Mesendoderm (in vitro differentiated cells): ENCODE results near the gene NXN.

Source experiments
- DNase-seq: peaks from one replicate; pipeline ENCODE4 v3.0.0; 2013
- H2AK5ac ChIP-seq: 2 replicates; pipeline ENCODE4 v1.6.1; 2013; ENCODE audit warnings: low read length, inconsistent platforms
- H2BK120ac ChIP-seq: 2 replicates; pipeline ENCODE4 v1.6.1; 2013; ENCODE audit warnings: low read depth, mild to moderate bottlenecking, low read length, moderate library complexity, mixed read lengths
- H2BK15ac ChIP-seq: replicated peaks from 2 replicates; pipeline ENCODE4 v1.6.1; 2013; ENCODE audit warnings: low read depth, mild to moderate bottlenecking, moderate library complexity
- H2BK5ac ChIP-seq: 2 replicates; pipeline ENCODE4 v1.6.1; 2013; ENCODE audit warnings: low read length, inconsistent platforms
- H3K18ac ChIP-seq: 2 replicates; pipeline ENCODE4 v1.6.1; 2013; ENCODE audit warnings: mild to moderate bottlenecking, low read length, mixed read lengths
- H3K23ac ChIP-seq: one replicate; pipeline ENCODE4 v1.6.1; 2013; ENCODE audit warnings: low read length
- H3K27ac ChIP-seq: 2 replicates; pipeline ENCODE4 v1.5.1; 2013; ENCODE audit warnings: low read depth, mild to moderate bottlenecking, inconsistent platforms, low read length, moderate library complexity
- H3K27me3 ChIP-seq: 2 replicates; pipeline ENCODE4 v1.6.1; 2013; ENCODE audit warnings: low read length, control low read depth, mild to moderate bottlenecking, inconsistent platforms; ENCODE audit not compliant: insufficient read depth, poor library complexity
- H3K36me3 ChIP-seq: 2 replicates; pipeline ENCODE4 v1.6.1; 2013; ENCODE audit warnings: low read length, inconsistent platforms; ENCODE audit not compliant: control insufficient read depth, insufficient read depth
- H3K4ac ChIP-seq: one replicate; pipeline ENCODE4 v1.6.1; 2013; ENCODE audit warnings: low read depth, mild to moderate bottlenecking, low read length, moderate library complexity
- H3K4me1 ChIP-seq: 2 replicates; pipeline ENCODE4 v1.6.1; 2013; ENCODE audit warnings: low read depth, low read length, inconsistent platforms; ENCODE audit not compliant: control insufficient read depth
- H3K4me2 ChIP-seq: 2 replicates; pipeline ENCODE4 v1.6.1; 2013; ENCODE audit warnings: low read length
- H3K4me3 ChIP-seq: 2 replicates; pipeline ENCODE4 v1.5.1; 2013; ENCODE audit warnings: mild to moderate bottlenecking, low read length
- H3K56ac ChIP-seq: one replicate; pipeline ENCODE4 v1.6.1; 2013; ENCODE audit warnings: low read length
- H3K79me1 ChIP-seq: 2 replicates; pipeline ENCODE4 v1.6.1; 2013; ENCODE audit warnings: low read length, inconsistent platforms
- H3K79me2 ChIP-seq: 2 replicates; pipeline ENCODE4 v1.6.1; 2013; ENCODE audit warnings: mild to moderate bottlenecking, low read length; ENCODE audit not compliant: control insufficient read depth, insufficient read depth
- H3K9ac ChIP-seq: 2 replicates; pipeline ENCODE4 v1.6.1; 2013; ENCODE audit warnings: low read length, inconsistent platforms
- H4K5ac ChIP-seq: one replicate; pipeline ENCODE4 v1.6.1; 2013; ENCODE audit warnings: low read length
- H4K8ac ChIP-seq: one replicate; pipeline ENCODE4 v1.6.1; 2013; ENCODE audit warnings: low read depth, mild to moderate bottlenecking, control low read depth, low read length, moderate library complexity
- WGBS: extraction: QIAGEN DNeasy Blood & Tissue Kit; methylation state at CpG from one replicate; pipeline ENCODE4 v1.1.7; 2013; ENCODE audit warnings: low lambda C conversion rate, missing lambda C conversion rate; ENCODE audit not compliant: insufficient coverage; ENCODE audit errors: extremely low coverage; 5-methylcytosine and 5-hydroxymethylcytosine counted together

NXN gene

GRCh38 chr17:901191-901950 lies 78.2 kb downstream of the NXN start:
- H3K4me3 ChIP-seq = no peak overlapping the region
- H3K23ac ChIP-seq = peak overlapping the region; percentile 45
- no peak overlapping the region for H2AK5ac ChIP-seq
- no CpG with 5 or more reads among the region's 18 CpGs for WGBS
- H4K8ac ChIP-seq = no peak overlapping the region
- peak overlapping the region; percentile 56 for H3K18ac ChIP-seq
- H4K5ac ChIP-seq = no peak overlapping the region
- no peak overlapping the region for H2BK5ac ChIP-seq
- H2BK15ac ChIP-seq = no peak overlapping the region
- H3K4me1 ChIP-seq = peaks cover 2% of the 10 kb centered on the region
- peaks cover 26% of the 10 kb centered on the region for H3K79me1 ChIP-seq
- no peaks in the 10 kb centered on the region for H3K27me3 ChIP-seq
- H3K79me2 ChIP-seq = peaks cover 65% of the 10 kb centered on the region
- peak overlapping the region; percentile 16 for H3K9ac ChIP-seq
- no peak overlapping the region for H2BK120ac ChIP-seq
- DNase-seq = no peak
- H3K56ac ChIP-seq = peak overlapping the region; percentile 42
- H3K4ac ChIP-seq = no peak overlapping the region
- no peak overlapping the region for H3K4me2 ChIP-seq
- no peak overlapping the region for H3K27ac ChIP-seq
- H3K36me3 ChIP-seq = no peaks in the 10 kb centered on the region

GRCh38 chr17:900336-900934 lies 79.1 kb downstream of the NXN start:
- no peak overlapping the region for H3K27ac ChIP-seq

GRCh38 chr17:897970-898619 lies 81.5 kb downstream of the NXN start:
- H3K18ac ChIP-seq = no peak overlapping the region
- H2BK15ac ChIP-seq = no peak overlapping the region

More at GRCh38 chr17:900336-900934, 79.1 kb downstream of the NXN start:
- H3K4ac ChIP-seq = no peak overlapping the region
- H4K5ac ChIP-seq = peak overlapping the region; percentile 23
- no peak overlapping the region for H3K23ac ChIP-seq
- no peak overlapping the region for H2AK5ac ChIP-seq
- H3K56ac ChIP-seq = peak overlapping the region; percentile 15
- H3K4me3 ChIP-seq = no peak overlapping the region
- H3K27me3 ChIP-seq = no peaks in the 10 kb centered on the region
- H3K4me1 ChIP-seq = peaks cover 2% of the 10 kb centered on the region
- no peak for DNase-seq
- no peaks in the 10 kb centered on the region for H3K36me3 ChIP-seq
- no peak overlapping the region for H2BK15ac ChIP-seq
- H3K79me1 ChIP-seq = peaks cover 26% of the 10 kb centered on the region
- H3K79me2 ChIP-seq = peaks cover 62% of the 10 kb centered on the region
- no peak overlapping the region for H3K18ac ChIP-seq
- H4K8ac ChIP-seq = no peak overlapping the region
- WGBS = no CpG with 5 or more reads among the region's 5 CpGs
- H3K9ac ChIP-seq = no peak overlapping the region
- H2BK5ac ChIP-seq = no peak overlapping the region
- no peak overlapping the region for H3K4me2 ChIP-seq
- no peak overlapping the region for H2BK120ac ChIP-seq

GRCh38 chr17:896953-897661 lies 82.5 kb downstream of the NXN start:
- Histone ChIP-seq H3K79me1 (peaks cover 28% of the 10 kb centered on the region), H2BK15ac (no peak overlapping the region), H2AK5ac (no peak overlapping the region), H3K27ac (no peak overlapping the region), H3K23ac (no peak overlapping the region), H3K4me1 (peaks cover 2% of the 10 kb centered on the region), H4K8ac (no peak overlapping the region), H3K56ac (no peak overlapping the region), H2BK5ac (no peak overlapping the region), H3K4ac (no peak overlapping the region), H2BK120ac (no peak overlapping the region), H3K9ac (no peak overlapping the region), H3K4me2 (no peak overlapping the region), H4K5ac (no peak overlapping the region), H3K4me3 (no peak overlapping the region), H3K36me3 (no peaks in the 10 kb centered on the region), H3K79me2 (peaks cover 61% of the 10 kb centered on the region), H3K18ac (no peak overlapping the region), H3K27me3 (no peaks in the 10 kb centered on the region)
- no CpG with 5 or more reads among the region's 29 CpGs for WGBS
- no peak for DNase-seq

More at GRCh38 chr17:897970-898619, 81.5 kb downstream of the NXN start:
- peaks cover 2% of the 10 kb centered on the region for H3K4me1 ChIP-seq
- no peaks in the 10 kb centered on the region for H3K27me3 ChIP-seq
- DNase-seq = no peak
- no peak overlapping the region for H4K5ac ChIP-seq
- peaks cover 25% of the 10 kb centered on the region for H3K79me1 ChIP-seq
- no peak overlapping the region for H3K4me2 ChIP-seq
- no peak overlapping the region for H2BK120ac ChIP-seq
- no CpG with 5 or more reads among the region's 10 CpGs for WGBS
- H3K56ac ChIP-seq = peak overlapping the region; percentile 15
- H3K23ac ChIP-seq = no peak overlapping the region
- no peaks in the 10 kb centered on the region for H3K36me3 ChIP-seq
- H2BK5ac ChIP-seq = no peak overlapping the region
- no peak overlapping the region for H4K8ac ChIP-seq
- H2AK5ac ChIP-seq = no peak overlapping the region
- H3K27ac ChIP-seq = no peak overlapping the region
- H3K4me3 ChIP-seq = no peak overlapping the region
- H3K79me2 ChIP-seq = peaks cover 56% of the 10 kb centered on the region
- H3K9ac ChIP-seq = no peak overlapping the region
- H3K4ac ChIP-seq = no peak overlapping the region

GRCh38 chr17:896454-896853 lies 83.1 kb downstream of the NXN start:
- Histone ChIP-seq H2BK120ac (no peak overlapping the region), H2AK5ac (no peak overlapping the region), H3K79me2 (peaks cover 64% of the 10 kb centered on the region), H3K4me2 (no peak overlapping the region), H3K27me3 (no peaks in the 10 kb centered on the region), H2BK15ac (no peak overlapping the region), H3K18ac (no peak overlapping the region), H3K4me1 (peaks cover 2% of the 10 kb centered on the region), H3K23ac (no peak overlapping the region), H4K8ac (no peak overlapping the region), H2BK5ac (no peak overlapping the region), H3K4me3 (no peak overlapping the region), H3K79me1 (peaks cover 28% of the 10 kb centered on the region), H3K36me3 (no peaks in the 10 kb centered on the region), H3K9ac (no peak overlapping the region), H4K5ac (no peak overlapping the region), H3K4ac (no peak overlapping the region), H3K56ac (no peak overlapping the region), H3K27ac (no peak overlapping the region)
- no CpG with 5 or more reads among the region's 14 CpGs for WGBS
- DNase-seq = no peak
